ENCODE measurements around the gene OSTC.
A peak's percentile ranks its signal among the peaks of the same experiment; 100 is the strongest.

Gene OSTC

DNA sequence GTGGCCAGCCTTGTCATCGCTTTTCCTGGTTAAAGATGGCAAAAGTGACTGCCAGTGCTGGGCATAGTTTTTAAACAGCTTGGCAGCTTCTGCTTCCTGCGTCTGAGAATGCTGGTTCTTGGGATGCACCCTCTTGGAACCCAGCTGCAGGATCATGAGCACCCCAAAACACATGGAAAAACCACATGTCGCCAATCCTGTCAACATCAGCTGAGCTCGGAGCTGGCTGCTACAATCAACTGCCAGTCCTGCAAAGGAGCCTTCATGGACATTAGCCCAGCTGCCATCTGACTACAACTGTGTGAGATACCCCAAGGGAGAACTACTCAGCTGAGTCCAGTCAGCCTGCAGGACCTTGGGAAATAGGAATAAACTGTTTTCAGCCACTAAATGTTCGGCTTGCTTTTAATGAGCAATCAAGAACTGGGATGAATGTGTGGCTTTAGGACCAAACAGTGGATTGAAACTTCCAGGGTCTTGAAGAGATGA is 31.0 kb downstream of the OSTC start:
- no peaks in the 10 kb centered on the region for H3K79me2 ChIP-seq (ENCODE audit: insufficient read depth, low read depth)
- no peak overlapping the region for H3K4me3 ChIP-seq (IDR thresholded peaks at IDR 0.05; ENCODE audit: insufficient read depth, low read depth, low read length)
- no peaks in the 10 kb centered on the region for H4K20me1 ChIP-seq (ENCODE audit: insufficient read depth)
- peaks cover 8% of the 10 kb centered on the region for H3K4me1 ChIP-seq (ENCODE audit: low read depth, poor library complexity, severe bottlenecking)
- TF ChIP-seq, protein P1, sequence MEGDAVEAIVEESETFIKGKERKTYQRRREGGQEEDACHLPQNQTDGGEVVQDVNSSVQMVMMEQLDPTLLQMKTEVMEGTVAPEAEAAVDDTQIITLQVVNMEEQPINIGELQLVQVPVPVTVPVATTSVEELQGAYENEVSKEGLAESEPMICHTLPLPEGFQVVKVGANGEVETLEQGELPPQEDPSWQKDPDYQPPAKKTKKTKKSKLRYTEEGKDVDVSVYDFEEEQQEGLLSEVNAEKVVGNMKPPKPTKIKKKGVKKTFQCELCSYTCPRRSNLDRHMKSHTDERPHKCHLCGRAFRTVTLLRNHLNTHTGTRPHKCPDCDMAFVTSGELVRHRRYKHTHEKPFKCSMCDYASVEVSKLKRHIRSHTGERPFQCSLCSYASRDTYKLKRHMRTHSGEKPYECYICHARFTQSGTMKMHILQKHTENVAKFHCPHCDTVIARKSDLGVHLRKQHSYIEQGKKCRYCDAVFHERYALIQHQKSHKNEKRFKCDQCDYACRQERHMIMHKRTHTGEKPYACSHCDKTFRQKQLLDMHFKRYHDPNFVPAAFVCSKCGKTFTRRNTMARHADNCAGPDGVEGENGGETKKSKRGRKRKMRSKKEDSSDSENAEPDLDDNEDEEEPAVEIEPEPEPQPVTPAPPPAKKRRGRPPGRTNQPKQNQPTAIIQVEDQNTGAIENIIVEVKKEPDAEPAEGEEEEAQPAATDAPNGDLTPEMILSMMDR (conservative IDR thresholded peaks at IDR 0.05; ENCODE audit: low read depth, low read length), result no peak
- no peak overlapping the region for H2AFZ ChIP-seq (ENCODE audit: low read depth)
- H3K27me3 ChIP-seq (ENCODE audit: insufficient read depth, low read depth), result no peaks in the 10 kb centered on the region
- no peak overlapping the region for H3K27ac ChIP-seq
- no peaks in the 10 kb centered on the region for H3K36me3 ChIP-seq (ENCODE audit: insufficient read depth)
- H3K9ac ChIP-seq, result no peak overlapping the region
- H3K4me2 ChIP-seq, result no peak overlapping the region

DNA sequence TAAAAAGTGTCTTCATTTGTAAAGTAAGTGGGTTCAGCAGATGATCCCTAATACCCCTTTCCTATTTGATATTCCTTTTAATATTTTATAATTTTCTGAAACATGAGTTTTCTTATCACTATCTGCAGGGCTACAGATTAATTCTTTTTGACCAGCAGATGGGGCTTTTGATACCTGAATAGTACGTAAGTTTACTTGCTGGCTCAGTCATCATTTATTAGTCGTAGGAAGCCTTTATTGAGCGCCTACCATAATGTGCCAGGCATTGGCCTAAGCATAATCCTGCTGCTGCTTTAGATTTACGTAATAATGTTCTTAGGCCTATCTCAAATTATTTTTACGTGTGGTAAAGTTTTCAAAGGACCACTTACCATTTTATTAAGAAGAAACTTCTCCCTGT is 33.1 kb downstream of the OSTC start:
- H3K27me3 ChIP-seq (ENCODE audit: insufficient read depth, low read depth), result no peaks in the 10 kb centered on the region
- peaks cover 8% of the 10 kb centered on the region for H3K4me1 ChIP-seq (ENCODE audit: low read depth, poor library complexity, severe bottlenecking)
- TF ChIP-seq, protein P1 (conservative IDR thresholded peaks at IDR 0.05; ENCODE audit: low read depth, low read length), result peak; percentile 66
- H3K27ac ChIP-seq, result no peak overlapping the region
- H4K20me1 ChIP-seq (ENCODE audit: insufficient read depth), result no peaks in the 10 kb centered on the region
- no peak overlapping the region for H2AFZ ChIP-seq (ENCODE audit: low read depth)
- H3K4me3 ChIP-seq (IDR thresholded peaks at IDR 0.05; ENCODE audit: insufficient read depth, low read depth, low read length), result no peak overlapping the region
- no peaks in the 10 kb centered on the region for H3K79me2 ChIP-seq (ENCODE audit: insufficient read depth, low read depth)
- no peak overlapping the region for H3K4me2 ChIP-seq
- no peak overlapping the region for H3K9ac ChIP-seq
- H3K36me3 ChIP-seq (ENCODE audit: insufficient read depth), result no peaks in the 10 kb centered on the region

- no peak overlapping the region for H3K27ac ChIP-seq
- H3K36me3 ChIP-seq (ENCODE audit: insufficient read depth), result no peaks in the 10 kb centered on the region
- no peak overlapping the region for H3K4me3 ChIP-seq (IDR thresholded peaks at IDR 0.05; ENCODE audit: insufficient read depth, low read depth, low read length)
- TF ChIP-seq, protein P1 (conservative IDR thresholded peaks at IDR 0.05; ENCODE audit: low read depth, low read length), result no peak
- no peak overlapping the region for H3K4me2 ChIP-seq
- no peak overlapping the region for H3K9ac ChIP-seq
- peaks cover 8% of the 10 kb centered on the region for H3K4me1 ChIP-seq (ENCODE audit: low read depth, poor library complexity, severe bottlenecking)
- H2AFZ ChIP-seq (ENCODE audit: low read depth), result no peak overlapping the region
- no peaks in the 10 kb centered on the region for H4K20me1 ChIP-seq (ENCODE audit: insufficient read depth)
- H3K79me2 ChIP-seq (ENCODE audit: insufficient read depth, low read depth), result no peaks in the 10 kb centered on the region
- H3K27me3 ChIP-seq (ENCODE audit: insufficient read depth, low read depth), result no peaks in the 10 kb centered on the region
Observed at GRCh38 chr4:108685036-108685686, 34.8 kb downstream of the OSTC start.

GRCh38 chr4:108690738-108691137 is 40.3 kb downstream of the OSTC start:
- Histone ChIP-seq H4K20me1 (ENCODE audit: insufficient read depth) (no peaks in the 10 kb centered on the region), H3K4me1 (ENCODE audit: low read depth, poor library complexity, severe bottlenecking) (no peaks in the 10 kb centered on the region), H3K36me3 (ENCODE audit: insufficient read depth) (no peaks in the 10 kb centered on the region), H3K9ac (no peak overlapping the region), H3K79me2 (ENCODE audit: insufficient read depth, low read depth) (no peaks in the 10 kb centered on the region), H2AFZ (ENCODE audit: low read depth) (no peak overlapping the region), H3K27me3 (ENCODE audit: insufficient read depth, low read depth) (no peaks in the 10 kb centered on the region), H3K27ac (no peak overlapping the region), H3K4me3 (IDR thresholded peaks at IDR 0.05; ENCODE audit: insufficient read depth, low read depth, low read length) (no peak overlapping the region), H3K4me2 (no peak overlapping the region)
- TF ChIP-seq, protein P1 (conservative IDR thresholded peaks at IDR 0.05; ENCODE audit: low read depth, low read length), result no peak

All from KMS-11 (cell line).